Tibial nerve (tissue), 4 donors: Measurements from ENCODE around the gene NAIF1. TPM values are rescaled to one million over a fixed set of nuclear protein-coding genes. Genes with fewer than 3 reads are reported as not detected.

ENCODE experiments used
- DNase-seq, 2 donors: peaks; one replicate each; pipeline ENCODE4 v3.0.0-alpha.2; 2019; ENCODE audit warnings: low spot score in 2 of 2
- H3K27ac ChIP-seq, 4 donors: fragments of 200-600 bp; sonication (generic) in 3 of 4; one replicate each; pipeline ENCODE4 v1.5.1; 2017 to 2019; ENCODE audit warnings: mild to moderate bottlenecking in 1 of 4
- H3K27me3 ChIP-seq, 2 donors: fragments of 200-600 bp; sonication (generic) in 1 of 2; one replicate each; pipeline versions ENCODE4 v1.5.1 to v1.6.0; 2017 to 2019
- H3K36me3 ChIP-seq, 3 donors: fragments of 200-600 bp; sonication (generic); one replicate each; pipeline ENCODE4 v1.5.1; 2018 to 2019
- H3K4me1 ChIP-seq, 4 donors: fragments of 200-600 bp; sonication (generic) in 3 of 4; one replicate each; pipeline ENCODE4 v1.5.1; 2017 to 2019
- H3K4me3 ChIP-seq, 4 donors: fragments of 200-600 bp; sonication (generic) in 3 of 4; one replicate each; pipeline ENCODE4 v1.5.1; 2017 to 2019; ENCODE audit warnings: mild to moderate bottlenecking in 1 of 4, moderate library complexity in 1 of 4
- H3K9me3 ChIP-seq, 4 donors: fragments of 200-600 bp; sonication (generic) in 3 of 4; one replicate each; pipeline ENCODE4 v1.5.1; 2017 to 2019
- CTCF ChIP-seq, 5 experiments: fragments of 200-600 bp in 3 of 5; fragments of 450-650 bp in 2 of 5; sonication (generic) in 3 of 5; IDR thresholded peaks; one replicate each; pipeline ENCODE4 v1.5.1; 2016 to 2019; ENCODE audit warnings: antibody characterized with exemption in 5 of 5, mild to moderate bottlenecking in 3 of 5, moderate library complexity in 2 of 5
- EP300 ChIP-seq, 2 donors: sonication (generic); formaldehyde crosslinking; IDR thresholded peaks; one replicate each; pipeline ENCODE4 v1.6.1; 2017; ENCODE audit warnings: antibody characterized with exemption in 2 of 2, mild to moderate bottlenecking in 1 of 2
- POLR2A ChIP-seq, 2 donors: fragments of 450-650 bp; IDR thresholded peaks; one replicate each; pipeline ENCODE4 v1.6.1; 2017; ENCODE audit warnings: antibody characterized with exemption in 2 of 2, mild to moderate bottlenecking in 2 of 2, moderate library complexity in 2 of 2
- WGBS, 2 donors: methylation state at CpG; one replicate each; pipeline ENCODE4 v1.1.5; 2018; 5-methylcytosine and 5-hydroxymethylcytosine counted together
- total RNA-seq, 4 donors: library from RNA; depleted of rRNA; stranded (reverse); fragments of >200 nt; gene quantifications; one replicate each; pipeline ENCODE4 v1.1.0, GENCODE V29; 2016

The NAIF1 gene
- total RNA-seq, 4 donors from 2014 or later: 5.4 to 11.2 (median 8.1) TPM

GRCh38 chr9:128081056-128081455 is 13.9 kb upstream of the NAIF1 start:
- 11 to 18% methylated on average over 3 of the region's 3 CpGs for WGBS, 2 donors
- Histone ChIP-seq H3K4me1 (peaks cover 0 to 62% (median 41%) of the 10 kb centered on the region in 4 donors), H3K4me3 (no peak overlapping the region), H3K27ac (peak overlapping the region; percentile 19 to 89 (median 65)), H3K9me3 (no peaks in the 10 kb centered on the region), H3K27me3 (no peaks in the 10 kb centered on the region), H3K36me3 (no peaks in the 10 kb centered on the region)
- TF ChIP-seq EP300 (IDR thresholded peaks at IDR 0.05) (peak in 1 of 2 donors; percentile 42), CTCF (IDR thresholded peaks at IDR 0.05) (no peak), POLR2A (IDR thresholded peaks at IDR 0.05) (no peak)
- peak in 1 of 2 donors; percentile 48 for DNase-seq

GRCh38 chr9:128080206-128080605 is 13.1 kb upstream of the NAIF1 start:
- H3K9me3 ChIP-seq: no peaks in the 10 kb centered on the region
- 94% methylated on average over 5 of the region's 5 CpGs for WGBS, 2 donors
- no peaks in the 10 kb centered on the region for H3K36me3 ChIP-seq
- H3K27me3 ChIP-seq: no peaks in the 10 kb centered on the region
- no peak for DNase-seq
- no peak for TF ChIP-seq CTCF (IDR thresholded peaks at IDR 0.05)
- no peak for TF ChIP-seq EP300 (IDR thresholded peaks at IDR 0.05)
- TF ChIP-seq POLR2A (IDR thresholded peaks at IDR 0.05): no peak
- H3K4me1 ChIP-seq: peaks cover 0 to 69% (median 41%) of the 10 kb centered on the region in 4 donors
- peak overlapping the region in 3 of 4 donors; percentile 45 to 89 (median 85) for H3K27ac ChIP-seq
- no peak overlapping the region for H3K4me3 ChIP-seq

GRCh38 chr9:128078504-128079434 is 11.6 kb upstream of the NAIF1 start:
- peak overlapping the region in 3 of 4 donors; percentile 39 to 67 (median 53) for H3K27ac ChIP-seq
- WGBS, 2 donors: 68 to 70% methylated on average over 11 of the region's 11 CpGs

GRCh38 chr9:128077847-128078503 is 10.9 kb upstream of the NAIF1 start:
- DNase-seq: no peak
- WGBS, 2 donors: 89 to 90% methylated on average over 7 of the region's 7 CpGs
- no peaks in the 10 kb centered on the region for H3K9me3 ChIP-seq
- no peaks in the 10 kb centered on the region for H3K27me3 ChIP-seq
- H3K27ac ChIP-seq: peak overlapping the region in 3 of 4 donors; percentile 39 to 67 (median 53)
- no peak overlapping the region for H3K4me3 ChIP-seq
- no peaks in the 10 kb centered on the region for H3K36me3 ChIP-seq
- no peak for TF ChIP-seq CTCF (IDR thresholded peaks at IDR 0.05)
- no peak for TF ChIP-seq POLR2A (IDR thresholded peaks at IDR 0.05)
- no peak for TF ChIP-seq EP300 (IDR thresholded peaks at IDR 0.05)
- peaks cover 0 to 82% (median 60%) of the 10 kb centered on the region in 4 donors for H3K4me1 ChIP-seq

More at GRCh38 chr9:128078504-128079434, 11.6 kb upstream of the NAIF1 start:
- H3K4me3 ChIP-seq: no peak overlapping the region
- DNase-seq: no peak
- H3K27me3 ChIP-seq: no peaks in the 10 kb centered on the region
- no peaks in the 10 kb centered on the region for H3K9me3 ChIP-seq
- H3K4me1 ChIP-seq: peaks cover 0 to 76% (median 52%) of the 10 kb centered on the region in 4 donors
- H3K36me3 ChIP-seq: no peaks in the 10 kb centered on the region
- TF ChIP-seq CTCF (IDR thresholded peaks at IDR 0.05): no peak
- TF ChIP-seq EP300 (IDR thresholded peaks at IDR 0.05): no peak
- no peak for TF ChIP-seq POLR2A (IDR thresholded peaks at IDR 0.05)
